NCI-H526 treated with DMSO at 0.1 percent for 48 hours (cell line): ENCODE results near the gene SLCO4C1.

Experiments used
- DNase-seq: peaks from one replicate; lab custom pipeline; 2025; lab: John Stamatoyannopoulos, UW

SLCO4C1 gene

GRCh38 chr5:102271759-102272158, 24.3 kb downstream of the SLCO4C1 start:
- DNase-seq: no peak

GRCh38 chr5:102270036-102270435, 26.0 kb downstream of the SLCO4C1 start:
- no peak for DNase-seq

- DNase-seq: no peak
Observed at GRCh38 chr5:102262688-102263087, 33.4 kb downstream of the SLCO4C1 start.

- DNase-seq: no peak
Observed at GRCh38 chr5:102249381-102249780, 46.7 kb downstream of the SLCO4C1 start.

- no peak for DNase-seq
Observed at GRCh38 chr5:102243213-102243612, 52.9 kb downstream of the SLCO4C1 start.

GRCh38 chr5:102241809-102242421, 54.2 kb downstream of the SLCO4C1 start:
- no peak for DNase-seq

GRCh38 chr5:102231693-102232619, 64.1 kb downstream of the SLCO4C1 start:
- DNase-seq: no peak

GRCh38 chr5:102229685-102230084, 66.4 kb downstream of the SLCO4C1 start:
- DNase-seq: no peak

GRCh38 chr5:102226321-102226720, 69.8 kb downstream of the SLCO4C1 start:
- no peak for DNase-seq

- peak; percentile 22 for DNase-seq
Observed at GRCh38 chr5:102223542-102224477, 72.3 kb downstream of the SLCO4C1 start.

GRCh38 chr5:102222772-102223171, 73.3 kb downstream of the SLCO4C1 start:
- no peak for DNase-seq

GRCh38 chr5:102221949-102222348, 74.1 kb downstream of the SLCO4C1 start:
- DNase-seq: no peak

GRCh38 chr5:102218159-102218558, 77.9 kb downstream of the SLCO4C1 start:
- no peak for DNase-seq

- no peak for DNase-seq
Observed at GRCh38 chr5:102216678-102217077, 79.4 kb downstream of the SLCO4C1 start.

GRCh38 chr5:102211165-102211564, 84.9 kb downstream of the SLCO4C1 start:
- DNase-seq: no peak

GRCh38 chr5:102200861-102201260, 95.2 kb downstream of the SLCO4C1 start:
- DNase-seq: no peak

- DNase-seq: no peak
Observed at GRCh38 chr5:102196481-102196880, 99.6 kb downstream of the SLCO4C1 start.
